GM10248 (cell line): ENCODE measurements around the gene KLK7.

ENCODE experiments used
- CTCF ChIA-PET: fragments of 300-600 bp; sonication (Branson Sonifier 250); formaldehyde crosslinking; extraction: SDS; loops from one replicate; lab custom pipeline; 2021; ENCODE audit warnings: antibody characterized with exemption; lab: Yijun Ruan, JAX
- POLR2A ChIA-PET: fragments of 350-650 bp; sonication (Branson Sonifier 250); formaldehyde crosslinking; extraction: SDS; loops from one replicate; lab custom pipeline; 2020; ENCODE audit warnings: antibody characterized with exemption; lab: Yijun Ruan, JAX
- DNase-seq: peaks from one replicate; pipeline ENCODE4 v3.0.0; 2012; ENCODE audit errors: extremely low spot score
- TF ChIP-seq, protein P1 (sequence below): IDR thresholded peaks from 2 replicates; pipeline ENCODE4 v1.5.1; 2012; ENCODE audit warnings: mild to moderate bottlenecking, low read depth; ENCODE audit errors: extremely low read depth, missing control alignments, control extremely low read depth

The KLK7 gene

DNA sequence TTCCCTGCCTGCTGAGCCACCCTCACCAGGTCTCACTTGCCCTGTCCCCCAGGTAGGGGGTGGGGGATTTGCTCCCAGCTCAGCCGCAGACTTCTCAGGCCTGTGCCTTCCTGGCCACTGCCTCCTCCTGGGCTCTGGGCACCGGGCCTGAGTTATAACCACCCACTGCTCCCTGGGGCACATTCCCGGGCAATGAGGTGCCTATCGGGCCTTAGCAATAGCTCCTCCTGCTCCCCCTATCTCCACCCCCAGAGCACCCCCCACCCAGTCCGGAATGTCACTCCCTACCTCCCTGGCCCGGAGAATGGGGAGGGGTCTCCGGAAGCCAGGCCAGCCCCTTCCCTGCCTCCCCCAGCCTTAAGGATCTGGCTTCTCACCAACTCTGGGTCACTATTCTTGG lies 30.8 kb downstream of the KLK7 start, which contains the start of gene KLK5:
KLK5 (minus strand) TSS at position 129 of the 400 bp plus-strand sequence. CDS start 381 bp downstream, outside the sequence.
- no peak for DNase-seq
- POLR2A ChIA-PET = no interaction called here
- TF ChIP-seq, protein P1, sequence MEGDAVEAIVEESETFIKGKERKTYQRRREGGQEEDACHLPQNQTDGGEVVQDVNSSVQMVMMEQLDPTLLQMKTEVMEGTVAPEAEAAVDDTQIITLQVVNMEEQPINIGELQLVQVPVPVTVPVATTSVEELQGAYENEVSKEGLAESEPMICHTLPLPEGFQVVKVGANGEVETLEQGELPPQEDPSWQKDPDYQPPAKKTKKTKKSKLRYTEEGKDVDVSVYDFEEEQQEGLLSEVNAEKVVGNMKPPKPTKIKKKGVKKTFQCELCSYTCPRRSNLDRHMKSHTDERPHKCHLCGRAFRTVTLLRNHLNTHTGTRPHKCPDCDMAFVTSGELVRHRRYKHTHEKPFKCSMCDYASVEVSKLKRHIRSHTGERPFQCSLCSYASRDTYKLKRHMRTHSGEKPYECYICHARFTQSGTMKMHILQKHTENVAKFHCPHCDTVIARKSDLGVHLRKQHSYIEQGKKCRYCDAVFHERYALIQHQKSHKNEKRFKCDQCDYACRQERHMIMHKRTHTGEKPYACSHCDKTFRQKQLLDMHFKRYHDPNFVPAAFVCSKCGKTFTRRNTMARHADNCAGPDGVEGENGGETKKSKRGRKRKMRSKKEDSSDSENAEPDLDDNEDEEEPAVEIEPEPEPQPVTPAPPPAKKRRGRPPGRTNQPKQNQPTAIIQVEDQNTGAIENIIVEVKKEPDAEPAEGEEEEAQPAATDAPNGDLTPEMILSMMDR = no peak
- CTCF ChIA-PET = no interaction called here

DNA sequence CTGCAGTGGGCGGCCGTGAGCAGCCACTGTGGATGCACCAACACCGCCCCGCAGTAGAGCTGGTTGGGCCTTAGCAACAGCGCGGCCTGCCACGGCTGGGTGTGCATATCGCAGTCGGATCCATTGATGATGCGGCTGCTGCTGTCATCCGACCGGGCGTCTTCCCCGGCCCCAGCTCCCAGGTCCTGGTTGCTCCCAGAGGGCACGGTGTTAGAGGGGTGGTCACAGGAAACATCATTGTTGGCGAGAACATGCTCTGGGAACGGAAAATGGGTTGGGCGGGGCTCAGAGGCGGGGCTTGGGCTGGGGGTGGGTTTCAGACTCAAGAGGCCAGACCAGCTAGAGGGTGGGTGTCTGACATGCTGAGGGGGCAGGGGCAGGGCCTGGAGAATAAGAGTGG lies 33.9 kb downstream of the KLK7 start:
- CTCF ChIA-PET = no interaction called here
- no peak for DNase-seq
- TF ChIP-seq, protein P1 = no peak
- POLR2A ChIA-PET = no interaction called here

DNA sequence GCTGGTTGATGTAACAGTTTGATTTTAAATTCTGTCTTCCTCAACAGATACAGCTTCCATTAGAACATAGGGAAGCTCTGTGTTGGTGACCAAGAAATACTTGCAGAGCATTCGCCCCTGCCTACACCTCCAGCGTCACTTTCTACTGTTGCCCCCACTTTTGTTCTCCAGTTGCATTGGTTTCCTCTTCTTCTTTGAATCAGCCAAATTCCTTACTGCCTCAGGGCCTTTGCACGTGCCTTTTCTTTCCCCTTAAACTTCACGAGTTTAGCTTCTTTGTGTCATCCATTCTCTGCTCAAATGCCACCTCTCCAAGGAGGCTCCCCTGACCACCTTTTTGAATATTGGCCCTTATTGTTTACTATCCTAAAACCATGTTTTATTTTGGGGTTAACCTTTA lies 36.6 kb downstream of the KLK7 start:
- no peak for DNase-seq
- POLR2A ChIA-PET = no interaction called here
- TF ChIP-seq, protein P1 = no peak
- CTCF ChIA-PET = interaction anchor here (1.5 kb wide), 1 partner anchor 25 kb away, joined by 7 read pairs; no protein-coding TSS in a partner anchor

DNA sequence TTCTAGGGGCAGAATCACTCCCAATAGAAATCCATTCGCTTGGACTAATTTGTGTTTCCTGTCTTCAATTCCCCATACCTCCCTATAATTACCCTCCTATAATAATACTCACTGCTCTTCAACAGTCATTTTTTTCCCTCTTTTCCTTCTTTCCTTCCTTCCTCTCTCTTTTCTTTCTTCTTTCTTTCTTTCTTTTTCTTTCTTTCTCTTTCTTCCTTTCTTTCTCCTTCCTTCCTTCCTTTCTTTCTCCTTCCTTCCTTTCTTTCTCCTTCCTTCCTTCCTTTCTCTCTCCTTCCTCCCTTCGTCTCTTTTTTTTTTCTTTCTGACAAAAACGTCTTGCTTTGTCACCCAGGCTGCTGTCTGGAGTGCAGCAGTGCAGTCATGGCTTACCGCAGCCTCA lies 38.9 kb downstream of the KLK7 start:
- TF ChIP-seq, protein P1 = no peak
- POLR2A ChIA-PET = no interaction called here
- CTCF ChIA-PET = no interaction called here
- no peak for DNase-seq

DNA sequence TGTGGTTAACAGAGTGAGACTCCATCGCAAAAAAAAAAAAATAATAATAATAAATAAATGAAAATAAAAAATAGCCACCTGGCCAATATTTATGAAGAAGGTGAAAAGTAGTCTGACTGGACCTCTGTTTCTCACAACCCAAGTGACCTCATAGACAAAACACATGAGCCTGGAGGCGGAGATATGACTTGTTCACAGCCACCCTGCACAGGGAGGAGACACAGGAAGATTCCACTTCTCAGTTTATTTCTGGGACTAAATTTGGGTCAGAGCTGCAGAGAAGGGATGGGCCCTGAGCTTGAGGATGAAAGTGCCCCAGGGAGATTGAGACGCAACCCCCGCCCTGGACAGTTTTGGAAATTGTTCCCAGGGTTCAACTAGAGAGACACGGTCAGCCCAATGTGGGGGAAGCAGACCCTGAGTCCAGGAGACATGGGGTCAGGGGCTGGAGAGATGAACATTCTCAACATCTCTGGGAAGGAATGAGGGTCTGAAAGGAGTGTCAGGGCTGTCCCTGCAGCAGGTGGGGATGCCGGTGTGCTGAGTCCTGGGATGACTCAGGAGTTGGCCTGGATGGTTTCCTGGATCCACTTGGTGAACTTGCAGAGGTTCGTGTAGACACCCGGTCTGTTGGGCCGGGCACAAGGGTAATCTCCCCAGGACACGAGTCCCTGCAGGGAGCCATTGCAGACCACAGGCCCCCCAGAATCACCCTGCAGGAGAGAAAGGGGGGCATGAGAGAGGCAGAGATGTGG lies 40.5 kb downstream of the KLK7 start:
- no peak for DNase-seq
- ChIA-PET POLR2A (no interaction called here), CTCF (no interaction called here)
- TF ChIP-seq, protein P1 = no peak

DNA sequence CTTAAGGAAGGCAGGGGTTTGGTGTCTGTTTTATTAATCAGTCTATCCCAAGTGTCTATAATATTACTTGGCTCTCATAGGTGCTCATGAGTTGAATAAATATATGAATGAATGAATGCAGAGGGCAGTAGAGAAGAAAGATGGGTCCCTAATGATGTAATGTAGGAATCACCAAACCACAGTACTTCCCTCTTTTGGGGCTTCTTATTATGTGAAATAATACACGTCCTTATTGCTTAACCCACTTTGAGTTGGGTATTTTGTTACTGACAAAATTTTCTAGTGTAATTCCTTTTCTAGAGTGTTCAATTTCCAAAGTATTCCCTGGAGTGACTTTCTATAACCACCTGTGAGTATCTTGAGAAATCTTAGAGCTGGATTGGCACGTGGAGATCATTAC lies 44.1 kb downstream of the KLK7 start:
- CTCF ChIA-PET = interaction anchor here (0.8 to 1.7 kb wide), 3 partner anchors 10 to 18 kb away, joined by 3 to 4 read pairs (median 4); no protein-coding TSS in a partner anchor
- POLR2A ChIA-PET = no interaction called here
- TF ChIP-seq, protein P1 = no peak

DNA sequence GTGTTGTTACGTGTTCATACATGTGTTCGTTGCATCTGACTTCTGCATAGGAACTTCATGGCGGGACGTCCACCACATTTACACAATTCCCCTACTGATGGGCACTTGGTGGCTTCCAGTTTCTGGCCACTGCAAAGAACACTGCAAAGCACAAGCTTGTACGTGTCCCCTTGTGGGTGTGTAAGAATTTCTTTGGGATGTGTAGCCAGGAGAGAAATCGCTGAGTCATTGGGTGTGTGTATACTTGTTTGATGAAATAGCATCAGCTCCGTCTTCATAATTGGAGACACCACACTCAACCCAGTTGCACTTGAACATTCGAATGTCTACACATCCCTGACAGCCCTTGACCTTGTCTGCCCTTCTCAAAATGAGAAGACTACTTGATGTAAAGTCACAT lies 50.1 kb downstream of the KLK7 start:
- POLR2A ChIA-PET = no interaction called here
- TF ChIP-seq, protein P1 = no peak
- no peak for DNase-seq
- CTCF ChIA-PET = no interaction called here

More for the DNA sequence above, 44.1 kb downstream of the KLK7 start:
- no peak for DNase-seq
